Right lobe of liver (tissue), 4 donors: ENCODE measurements around the gene LRRC1.

ENCODE experiments used
- POLR2A ChIP-seq: fragments of 450-650 bp; IDR thresholded peaks from one replicate; pipeline ENCODE4 v1.6.1; 2017; ENCODE audit warnings: antibody characterized with exemption, mild to moderate bottlenecking
- TF ChIP-seq, protein P1 (sequence below), 4 donors: fragments of 200-600 bp in 3 of 4; fragments of 450-650 bp in 1 of 4; IDR thresholded peaks; one replicate each; pipeline versions ENCODE4 v1.5.1 to v1.8.0; 2016 to 2022; ENCODE audit warnings: antibody characterized with exemption in 4 of 4, mild to moderate bottlenecking in 2 of 4
- donor health status: DM: no; HTN: no; CAD: no.
- donor health status: DM: no; HTN: no; CAD: no.
- donor health status: DM: no; HTN: yes; CAD: no.

DNA sequence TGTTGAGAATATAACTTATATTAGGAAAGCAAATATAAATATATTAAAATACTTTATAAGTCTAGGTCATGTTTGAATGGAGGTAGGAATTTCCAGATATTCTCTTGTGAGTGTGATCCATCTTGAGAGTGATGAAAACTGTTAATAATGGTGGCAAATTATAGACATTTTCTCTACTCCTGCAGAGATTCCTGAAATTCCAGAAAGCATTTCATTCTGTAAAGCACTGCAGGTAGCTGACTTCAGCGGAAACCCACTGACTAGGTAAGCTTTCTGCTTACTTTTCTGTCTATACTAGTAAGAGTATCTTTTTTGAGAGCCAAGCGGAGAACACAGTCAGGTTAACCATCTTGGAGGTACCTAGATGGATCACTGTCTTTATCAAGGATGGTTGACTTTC is 84.0 kb downstream of the LRRC1 start:
- no peak for TF ChIP-seq POLR2A
- TF ChIP-seq, protein P1, sequence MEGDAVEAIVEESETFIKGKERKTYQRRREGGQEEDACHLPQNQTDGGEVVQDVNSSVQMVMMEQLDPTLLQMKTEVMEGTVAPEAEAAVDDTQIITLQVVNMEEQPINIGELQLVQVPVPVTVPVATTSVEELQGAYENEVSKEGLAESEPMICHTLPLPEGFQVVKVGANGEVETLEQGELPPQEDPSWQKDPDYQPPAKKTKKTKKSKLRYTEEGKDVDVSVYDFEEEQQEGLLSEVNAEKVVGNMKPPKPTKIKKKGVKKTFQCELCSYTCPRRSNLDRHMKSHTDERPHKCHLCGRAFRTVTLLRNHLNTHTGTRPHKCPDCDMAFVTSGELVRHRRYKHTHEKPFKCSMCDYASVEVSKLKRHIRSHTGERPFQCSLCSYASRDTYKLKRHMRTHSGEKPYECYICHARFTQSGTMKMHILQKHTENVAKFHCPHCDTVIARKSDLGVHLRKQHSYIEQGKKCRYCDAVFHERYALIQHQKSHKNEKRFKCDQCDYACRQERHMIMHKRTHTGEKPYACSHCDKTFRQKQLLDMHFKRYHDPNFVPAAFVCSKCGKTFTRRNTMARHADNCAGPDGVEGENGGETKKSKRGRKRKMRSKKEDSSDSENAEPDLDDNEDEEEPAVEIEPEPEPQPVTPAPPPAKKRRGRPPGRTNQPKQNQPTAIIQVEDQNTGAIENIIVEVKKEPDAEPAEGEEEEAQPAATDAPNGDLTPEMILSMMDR (IDR thresholded peaks at IDR 0.05), result no peak
